Type B pancreatic cell (in vitro differentiated cells): ENCODE results near the gene SYN1. TPM values are rescaled to one million over a fixed set of nuclear protein-coding genes. Genes with fewer than 3 reads are reported as not detected.

Experiments used
- DNase-seq: peaks from one replicate; pipeline ENCODE4 v3.0.0; 2021; ENCODE audit warnings: mixed read lengths; ENCODE audit not compliant: unreplicated experiment; ENCODE audit errors: extremely low spot score
- H3K27ac Mint-ChIP-seq: 2 replicates; pipeline ENCODE4 v1.8.0; 2021; ENCODE audit warnings: mild to moderate bottlenecking, mixed read lengths
- H3K27me3 Mint-ChIP-seq: 2 replicates; pipeline ENCODE4 v1.8.0; 2021; ENCODE audit warnings: mixed read lengths
- H3K36me3 Mint-ChIP-seq: 2 replicates; pipeline ENCODE4 v1.8.0; 2021; ENCODE audit warnings: mixed read lengths
- H3K4me1 Mint-ChIP-seq: one replicate; pipeline ENCODE4 v1.8.0; 2021; ENCODE audit warnings: mixed read lengths; ENCODE audit not compliant: unreplicated experiment
- H3K4me3 Mint-ChIP-seq: 2 replicates; pipeline ENCODE4 v1.8.0; 2021; ENCODE audit warnings: mild to moderate bottlenecking, mixed read lengths
- H3K9me3 Mint-ChIP-seq: 2 replicates; pipeline ENCODE4 v1.8.0; 2021; ENCODE audit warnings: mixed read lengths
- total RNA-seq: library from RNA; stranded (reverse); gene quantifications from 2 replicates; pipeline ENCODE4 v1.2.1, GENCODE V29; 2021; ENCODE audit warnings: low replicate concordance
- TF ChIP-seq, protein P1 (sequence below): fragments of 200-600 bp; sonication (generic); conservative IDR thresholded peaks from 2 replicates; pipeline ENCODE4 v1.5.0; 2021; ENCODE audit warnings: antibody characterized with exemption, mild to moderate bottlenecking

Gene SYN1
- total RNA-seq, 1 donor from 2014 or later = 4.2 TPM

DNA sequence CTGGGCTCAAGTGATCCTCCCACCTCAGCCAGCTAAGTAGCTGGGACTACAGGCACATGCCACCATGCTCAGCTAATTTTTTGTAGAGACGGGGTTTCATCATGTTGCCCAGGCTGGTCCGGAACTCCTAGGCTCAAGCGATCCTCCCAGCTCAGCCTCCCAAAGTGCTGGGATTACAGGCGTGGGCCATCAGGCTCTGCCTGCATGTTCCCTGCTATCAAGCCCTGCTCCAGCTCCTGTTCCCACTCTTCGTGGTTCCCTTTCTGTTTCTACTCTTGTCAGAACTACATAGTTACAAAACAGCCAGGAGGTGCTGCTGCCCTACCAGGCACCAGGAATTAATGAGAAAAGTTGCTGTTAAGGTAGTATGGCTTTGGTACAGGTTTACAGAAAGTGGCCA is 28.7 kb downstream of the SYN1 start:
- Mint-ChIP-seq H3K9me3 (peaks cover under 1% of the 10 kb centered on the region), H3K27me3 (no peaks in the 10 kb centered on the region), H3K36me3 (no peaks in the 10 kb centered on the region), H3K27ac (no peak overlapping the region), H3K4me1 (no peaks in the 10 kb centered on the region), H3K4me3 (no peak overlapping the region)
- no peak for DNase-seq
- TF ChIP-seq, protein P1, sequence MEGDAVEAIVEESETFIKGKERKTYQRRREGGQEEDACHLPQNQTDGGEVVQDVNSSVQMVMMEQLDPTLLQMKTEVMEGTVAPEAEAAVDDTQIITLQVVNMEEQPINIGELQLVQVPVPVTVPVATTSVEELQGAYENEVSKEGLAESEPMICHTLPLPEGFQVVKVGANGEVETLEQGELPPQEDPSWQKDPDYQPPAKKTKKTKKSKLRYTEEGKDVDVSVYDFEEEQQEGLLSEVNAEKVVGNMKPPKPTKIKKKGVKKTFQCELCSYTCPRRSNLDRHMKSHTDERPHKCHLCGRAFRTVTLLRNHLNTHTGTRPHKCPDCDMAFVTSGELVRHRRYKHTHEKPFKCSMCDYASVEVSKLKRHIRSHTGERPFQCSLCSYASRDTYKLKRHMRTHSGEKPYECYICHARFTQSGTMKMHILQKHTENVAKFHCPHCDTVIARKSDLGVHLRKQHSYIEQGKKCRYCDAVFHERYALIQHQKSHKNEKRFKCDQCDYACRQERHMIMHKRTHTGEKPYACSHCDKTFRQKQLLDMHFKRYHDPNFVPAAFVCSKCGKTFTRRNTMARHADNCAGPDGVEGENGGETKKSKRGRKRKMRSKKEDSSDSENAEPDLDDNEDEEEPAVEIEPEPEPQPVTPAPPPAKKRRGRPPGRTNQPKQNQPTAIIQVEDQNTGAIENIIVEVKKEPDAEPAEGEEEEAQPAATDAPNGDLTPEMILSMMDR = no peak

DNA sequence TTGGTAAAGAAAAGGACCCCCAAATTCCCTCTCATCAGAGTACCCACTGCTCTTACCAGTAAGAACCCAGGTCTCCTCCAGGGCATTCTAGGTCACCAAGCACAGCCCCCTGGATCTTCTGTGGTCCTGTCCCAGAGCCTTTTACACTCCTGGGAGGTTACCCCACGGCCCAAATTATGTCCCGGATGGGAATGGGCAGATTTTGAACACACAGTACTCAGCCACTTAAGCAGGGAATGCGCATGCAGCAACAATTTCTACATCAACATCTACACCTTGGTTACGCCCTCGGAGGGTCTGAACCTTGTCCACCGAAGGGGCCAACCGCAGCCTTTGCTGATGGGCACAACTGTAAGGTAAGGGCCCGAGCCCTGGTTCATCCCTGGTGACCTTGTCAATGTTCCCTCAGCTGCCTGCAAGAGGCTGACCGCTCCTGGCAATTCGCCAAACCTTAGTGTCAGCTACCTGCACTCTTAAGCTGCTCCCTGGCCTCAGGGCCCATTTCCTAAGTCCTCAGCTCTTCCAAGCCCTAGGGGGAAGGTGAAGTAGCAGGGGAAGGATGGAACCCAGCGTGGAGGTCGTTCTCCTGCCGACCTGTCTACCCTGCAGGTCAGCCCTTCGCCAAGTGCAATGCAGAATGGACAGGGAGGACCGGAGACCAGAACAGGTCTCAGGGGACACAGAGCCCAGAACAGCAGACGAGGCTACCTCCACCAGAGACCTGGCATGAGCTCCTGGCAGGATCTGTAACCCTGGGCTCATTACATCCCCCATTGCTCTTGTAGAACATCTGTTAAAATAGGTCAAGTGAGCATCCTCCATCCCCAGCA is 31.5 kb downstream of the SYN1 start:
- DNase-seq = no peak
- TF ChIP-seq, protein P1 = no peak
- H3K36me3 Mint-ChIP-seq = peaks cover 5% of the 10 kb centered on the region

DNA sequence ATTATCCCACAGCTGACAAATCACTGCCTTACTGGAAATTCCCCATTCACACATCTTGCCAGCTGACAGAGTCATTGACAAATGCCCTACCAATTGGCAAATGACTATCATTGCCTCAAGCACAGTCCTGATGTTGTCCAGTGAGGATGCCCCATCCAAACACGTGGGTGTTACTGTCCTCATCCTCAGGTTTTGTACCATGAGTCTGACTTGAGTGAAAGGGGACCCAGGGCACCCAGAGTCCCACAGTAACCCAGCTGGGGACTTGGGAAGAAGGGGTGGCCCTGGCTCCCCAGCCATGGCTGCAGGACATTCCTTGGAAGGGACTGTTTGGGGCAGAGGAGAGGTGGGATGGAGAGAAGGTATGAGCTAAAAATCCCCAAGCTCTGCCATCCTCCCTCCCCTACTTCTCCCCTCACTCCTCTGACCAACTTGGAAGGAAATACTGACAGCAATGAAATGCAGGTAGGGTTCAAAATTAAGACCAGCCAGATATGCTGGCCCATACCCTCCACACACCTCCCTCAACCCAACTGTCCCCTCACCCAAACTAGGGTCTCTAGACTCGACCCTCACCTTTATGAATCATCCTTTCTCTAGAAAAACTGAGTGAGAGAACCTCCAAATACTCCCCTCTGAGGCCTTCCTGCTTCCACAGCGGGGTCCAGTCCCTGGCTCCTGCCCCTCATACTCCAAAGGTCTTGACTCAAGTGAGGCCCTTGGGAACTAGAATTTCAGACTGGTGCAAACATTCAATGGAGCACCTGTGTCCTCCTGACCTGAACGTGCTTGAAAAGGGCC is 32.4 kb downstream of the SYN1 start:
- no peak for DNase-seq
- H3K27me3 Mint-ChIP-seq = no peaks in the 10 kb centered on the region
- TF ChIP-seq, protein P1 = no peak
- no peak overlapping the region for H3K4me3 Mint-ChIP-seq
- no peak overlapping the region for H3K27ac Mint-ChIP-seq
- H3K9me3 Mint-ChIP-seq = no peaks in the 10 kb centered on the region
- H3K36me3 Mint-ChIP-seq = peaks cover 5% of the 10 kb centered on the region
- H3K4me1 Mint-ChIP-seq = no peaks in the 10 kb centered on the region

More for the DNA sequence above, 31.5 kb downstream of the SYN1 start:
- Mint-ChIP-seq H3K27me3 (no peaks in the 10 kb centered on the region), H3K9me3 (no peaks in the 10 kb centered on the region), H3K4me3 (no peak overlapping the region), H3K27ac (no peak overlapping the region), H3K4me1 (no peaks in the 10 kb centered on the region)

DNA sequence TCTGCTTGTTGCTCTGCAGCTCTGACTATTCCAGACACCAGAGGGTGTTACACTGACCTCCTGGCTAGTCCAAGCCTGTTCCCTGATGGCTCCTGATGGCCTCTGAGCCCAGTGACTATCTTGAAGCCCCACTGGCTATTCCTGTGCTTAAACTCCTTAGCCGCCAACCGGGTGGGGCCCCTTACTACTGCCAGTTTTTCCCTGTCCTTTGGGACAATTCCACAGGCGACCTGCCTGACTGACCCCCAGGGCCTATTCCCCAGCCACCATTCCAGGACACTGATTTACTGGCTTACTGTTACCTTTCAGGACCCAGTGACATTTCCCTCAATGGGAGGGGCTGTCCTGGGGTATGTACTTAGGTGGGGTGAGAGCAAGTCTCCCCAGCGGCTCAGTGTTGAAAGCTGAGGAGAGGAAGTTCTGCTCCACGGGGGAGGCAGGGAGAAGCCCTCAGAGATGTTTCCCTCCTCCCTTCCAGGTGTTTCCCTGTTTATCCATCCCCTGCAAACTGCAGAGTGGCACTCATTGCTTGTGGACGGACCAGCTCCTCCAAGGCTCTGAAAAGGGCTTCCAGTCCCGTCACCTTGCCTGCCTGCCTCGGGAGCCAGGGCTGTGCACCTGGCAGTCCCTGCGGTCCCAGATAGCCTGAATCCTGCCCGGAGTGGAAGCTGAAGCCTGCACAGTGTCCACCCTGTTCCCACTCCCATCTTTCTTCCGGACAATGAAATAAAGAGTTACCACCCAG is 33.4 kb downstream of the SYN1 start:
- peaks cover 5% of the 10 kb centered on the region for H3K4me1 Mint-ChIP-seq
- H3K4me3 Mint-ChIP-seq = no peak overlapping the region
- no peak for DNase-seq
- peaks cover 5% of the 10 kb centered on the region for H3K36me3 Mint-ChIP-seq
- H3K27me3 Mint-ChIP-seq = no peaks in the 10 kb centered on the region
- no peak overlapping the region for H3K27ac Mint-ChIP-seq
- TF ChIP-seq, protein P1 = no peak
- no peaks in the 10 kb centered on the region for H3K9me3 Mint-ChIP-seq

DNA sequence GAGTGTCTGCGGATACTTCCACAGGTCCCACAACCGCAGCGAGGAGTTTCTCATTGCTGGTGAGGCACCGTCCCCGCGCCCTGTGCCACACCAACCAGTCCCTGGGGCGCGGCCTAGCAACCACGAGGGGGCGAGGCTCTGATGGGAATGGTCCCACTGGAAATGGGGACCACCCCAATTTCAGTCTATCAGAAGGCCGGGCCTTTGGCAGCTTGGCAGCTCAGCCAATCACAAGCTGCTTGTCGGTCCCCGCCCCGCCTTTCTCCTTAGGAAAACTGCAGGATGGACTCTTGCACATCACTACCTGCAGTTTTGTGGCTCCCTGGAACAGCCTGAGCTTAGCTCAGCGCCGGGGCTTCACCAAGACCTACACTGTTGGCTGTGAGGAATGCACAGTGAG is 34.4 kb downstream of the SYN1 start:
- TF ChIP-seq, protein P1 = no peak
- no peak for DNase-seq
- H3K36me3 Mint-ChIP-seq = peaks cover 5% of the 10 kb centered on the region
- no peaks in the 10 kb centered on the region for H3K9me3 Mint-ChIP-seq
- no peak overlapping the region for H3K4me3 Mint-ChIP-seq
- H3K27me3 Mint-ChIP-seq = no peaks in the 10 kb centered on the region
- peaks cover 5% of the 10 kb centered on the region for H3K4me1 Mint-ChIP-seq
- H3K27ac Mint-ChIP-seq = no peak overlapping the region
